K562 (cell line): ENCODE data around the gene BCL7C.

Experiments used
- BMI1 ChIP-seq: fragments of 150-350 bp; IDR thresholded peaks from 2 replicates; pipeline ENCODE4 v1.6.1; 2014; ENCODE audit warnings: low read length
- CREB1 ChIP-seq, 2 experiments: sonication (generic) in 1 of 2; formaldehyde crosslinking in 1 of 2; IDR thresholded peaks; 2 replicates each; pipeline versions ENCODE4 v1.6.1 to v1.8.0; 2012 to 2022; ENCODE audit warnings: inconsistent platforms in 1 of 2, mild to moderate bottlenecking in 1 of 2, missing genetic modification reagents in 1 of 2, moderate library complexity in 1 of 2
- ELF1 ChIP-seq: fragments of 200-800 bp; sonication (Bioruptor generic); IDR thresholded peaks from 2 replicates; pipeline ENCODE4 v1.6.1; 2016; ENCODE audit warnings: missing genetic modification characterization, missing compliant biosample characterization
- ESRRA ChIP-seq: fragments of 450-650 bp; IDR thresholded peaks from 2 replicates; pipeline ENCODE4 v1.6.1; 2014; ENCODE audit warnings: low read depth, mild to moderate bottlenecking, moderate library complexity, borderline replicate concordance
- KDM1A ChIP-seq, 2 experiments: fragments of 450-650 bp; IDR thresholded peaks; 2 replicates each; pipeline ENCODE4 v1.6.1; 2016; ENCODE audit warnings: mild to moderate bottlenecking in 2 of 2
- SMAD2 ChIP-seq: fragments of 150-350 bp; IDR thresholded peaks from 2 replicates; pipeline ENCODE4 v1.6.1; 2014; ENCODE audit warnings: low read depth, mild to moderate bottlenecking, low read length
- TRIM24 ChIP-seq, 2 experiments: fragments of 450-650 bp; IDR thresholded peaks; 2 replicates each; pipeline ENCODE4 v1.6.1; 2016
- XRCC5 ChIP-seq: fragments of 200-400 bp; formaldehyde crosslinking; IDR thresholded peaks from 2 replicates; pipeline ENCODE4 v1.6.1; 2017; ENCODE audit warnings: low read depth, mild to moderate bottlenecking, low read length
- ZBTB8A ChIP-seq: fragments of 450-650 bp; IDR thresholded peaks from 2 replicates; pipeline ENCODE4 v1.6.1; 2018; ENCODE audit warnings: mild to moderate bottlenecking, moderate library complexity; ENCODE audit not compliant: partially characterized antibody
- ZZZ3 ChIP-seq: fragments of 450-650 bp; IDR thresholded peaks from 2 replicates; pipeline ENCODE4 v1.6.1; 2016; ENCODE audit warnings: antibody characterized with exemption, mild to moderate bottlenecking, moderate library complexity
- TF ChIP-seq, protein P1 (sequence below), 3 experiments: IDR thresholded peaks in 2 of 3; conservative IDR thresholded peaks in 1 of 3; 2 replicates each; pipeline ENCODE4 v1.5.1; 2011 to 2012; ENCODE audit warnings: low read length in 3 of 3, mild to moderate bottlenecking in 3 of 3, control low read depth in 2 of 3, improper control_type of control experiment in 1 of 3, inconsistent platforms in 1 of 3, low read depth in 1 of 3, mixed read lengths in 1 of 3, moderate library complexity in 1 of 3; ENCODE audit not compliant: insufficient read depth in 2 of 3
- TF ChIP-seq, protein P2 (sequence below): sonication (generic); formaldehyde crosslinking; IDR thresholded peaks from 2 replicates; pipeline ENCODE4 v1.8.0; 2022; ENCODE audit warnings: missing genetic modification reagents, mild to moderate bottlenecking, borderline replicate concordance
- TF ChIP-seq, protein P3 (sequence below), 2 experiments: fragments of 450-650 bp in 1 of 2; sonication (generic) in 1 of 2; formaldehyde crosslinking; conservative IDR thresholded peaks; 2 replicates each; pipeline versions ENCODE4 v1.4.0 to v1.8.1; 2020 to 2022; ENCODE audit warnings: mild to moderate bottlenecking in 1 of 2, missing genetic modification reagents in 1 of 2
- TF ChIP-seq, protein P4 (sequence below): fragments of 450-650 bp; IDR thresholded peaks from 2 replicates; pipeline ENCODE4 v1.6.1; 2018; ENCODE audit not compliant: partially characterized antibody

DNA sequence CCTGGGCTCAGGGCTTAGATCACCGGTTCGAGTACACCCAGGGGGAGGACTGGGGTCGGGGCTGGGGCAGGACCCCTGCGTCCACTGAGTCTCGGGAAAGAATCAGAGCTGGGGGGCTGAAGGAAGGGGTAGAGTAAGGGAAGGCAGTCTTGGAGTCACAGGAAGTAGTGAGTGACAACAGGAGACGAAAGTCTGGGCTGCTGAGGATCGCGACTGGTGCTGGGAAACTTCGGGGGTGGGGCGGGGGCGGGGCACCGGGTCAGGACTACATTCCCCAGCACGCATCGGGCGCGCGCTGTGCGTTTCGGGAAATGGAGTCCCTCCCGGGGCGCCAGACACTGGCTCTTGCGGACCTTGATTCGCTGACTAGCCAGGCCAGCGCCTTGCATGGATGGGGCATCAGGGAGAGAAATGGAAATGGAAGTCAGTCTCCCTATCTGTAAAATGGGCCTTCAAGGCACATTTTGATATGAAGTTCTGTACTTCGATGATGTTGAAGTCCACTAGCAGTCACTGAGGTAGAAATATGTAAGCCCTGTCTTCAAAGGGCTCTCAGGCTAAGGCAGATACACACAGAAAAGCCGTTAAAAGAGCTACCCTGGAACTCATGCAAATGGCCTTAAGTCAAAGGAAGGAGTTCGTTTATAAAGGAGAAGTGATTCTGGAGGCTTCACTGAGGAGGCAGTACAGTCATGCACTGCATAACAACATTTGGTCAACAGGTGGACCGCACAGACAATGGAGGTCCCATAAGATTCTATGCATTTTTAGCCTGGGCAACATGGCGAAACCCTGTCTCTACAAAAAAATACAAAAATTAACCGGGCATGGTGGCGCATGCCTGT is 3.2 kb upstream of the BCL7C start:
- TF ChIP-seq XRCC5 (no peak), ZZZ3 (no peak), ZBTB8A (no peak), CREB1 (IDR thresholded peaks at IDR 0.05) (no peak), CREB1 (CRISPR knock-in tag; IDR thresholded peaks at IDR 0.05) (no peak), KDM1A (IDR thresholded peaks at IDR 0.05) (peak; percentile 37 to 70; a peak in 2 of 4 replicates), TRIM24 (IDR thresholded peaks at IDR 0.05) (no peak), BMI1 (no peak), ELF1 (tag) (peak; percentile 72; the same call in 1 of the 2 replicates), ESRRA (0 out of 2 replicates have a peak, but pooled peaks have one; percentile 33), SMAD2 (no peak)
- TF ChIP-seq, protein P1, sequence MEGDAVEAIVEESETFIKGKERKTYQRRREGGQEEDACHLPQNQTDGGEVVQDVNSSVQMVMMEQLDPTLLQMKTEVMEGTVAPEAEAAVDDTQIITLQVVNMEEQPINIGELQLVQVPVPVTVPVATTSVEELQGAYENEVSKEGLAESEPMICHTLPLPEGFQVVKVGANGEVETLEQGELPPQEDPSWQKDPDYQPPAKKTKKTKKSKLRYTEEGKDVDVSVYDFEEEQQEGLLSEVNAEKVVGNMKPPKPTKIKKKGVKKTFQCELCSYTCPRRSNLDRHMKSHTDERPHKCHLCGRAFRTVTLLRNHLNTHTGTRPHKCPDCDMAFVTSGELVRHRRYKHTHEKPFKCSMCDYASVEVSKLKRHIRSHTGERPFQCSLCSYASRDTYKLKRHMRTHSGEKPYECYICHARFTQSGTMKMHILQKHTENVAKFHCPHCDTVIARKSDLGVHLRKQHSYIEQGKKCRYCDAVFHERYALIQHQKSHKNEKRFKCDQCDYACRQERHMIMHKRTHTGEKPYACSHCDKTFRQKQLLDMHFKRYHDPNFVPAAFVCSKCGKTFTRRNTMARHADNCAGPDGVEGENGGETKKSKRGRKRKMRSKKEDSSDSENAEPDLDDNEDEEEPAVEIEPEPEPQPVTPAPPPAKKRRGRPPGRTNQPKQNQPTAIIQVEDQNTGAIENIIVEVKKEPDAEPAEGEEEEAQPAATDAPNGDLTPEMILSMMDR (IDR thresholded peaks at IDR 0.05 in 2 of 3, conservative IDR thresholded peaks at IDR 0.05 in 1 of 3; ENCODE audit: insufficient read depth in 2 of 3, low read depth in 1 of 3, low read length in 3 of 3) = no peak
- TF ChIP-seq, protein P2, sequence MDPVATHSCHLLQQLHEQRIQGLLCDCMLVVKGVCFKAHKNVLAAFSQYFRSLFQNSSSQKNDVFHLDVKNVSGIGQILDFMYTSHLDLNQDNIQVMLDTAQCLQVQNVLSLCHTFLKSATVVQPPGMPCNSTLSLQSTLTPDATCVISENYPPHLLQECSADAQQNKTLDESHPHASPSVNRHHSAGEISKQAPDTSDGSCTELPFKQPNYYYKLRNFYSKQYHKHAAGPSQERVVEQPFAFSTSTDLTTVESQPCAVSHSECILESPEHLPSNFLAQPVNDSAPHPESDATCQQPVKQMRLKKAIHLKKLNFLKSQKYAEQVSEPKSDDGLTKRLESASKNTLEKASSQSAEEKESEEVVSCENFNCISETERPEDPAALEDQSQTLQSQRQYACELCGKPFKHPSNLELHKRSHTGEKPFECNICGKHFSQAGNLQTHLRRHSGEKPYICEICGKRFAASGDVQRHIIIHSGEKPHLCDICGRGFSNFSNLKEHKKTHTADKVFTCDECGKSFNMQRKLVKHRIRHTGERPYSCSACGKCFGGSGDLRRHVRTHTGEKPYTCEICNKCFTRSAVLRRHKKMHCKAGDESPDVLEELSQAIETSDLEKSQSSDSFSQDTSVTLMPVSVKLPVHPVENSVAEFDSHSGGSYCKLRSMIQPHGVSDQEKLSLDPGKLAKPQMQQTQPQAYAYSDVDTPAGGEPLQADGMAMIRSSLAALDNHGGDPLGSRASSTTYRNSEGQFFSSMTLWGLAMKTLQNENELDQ (CRISPR knock-in tag) = no peak
- TF ChIP-seq, protein P3, sequence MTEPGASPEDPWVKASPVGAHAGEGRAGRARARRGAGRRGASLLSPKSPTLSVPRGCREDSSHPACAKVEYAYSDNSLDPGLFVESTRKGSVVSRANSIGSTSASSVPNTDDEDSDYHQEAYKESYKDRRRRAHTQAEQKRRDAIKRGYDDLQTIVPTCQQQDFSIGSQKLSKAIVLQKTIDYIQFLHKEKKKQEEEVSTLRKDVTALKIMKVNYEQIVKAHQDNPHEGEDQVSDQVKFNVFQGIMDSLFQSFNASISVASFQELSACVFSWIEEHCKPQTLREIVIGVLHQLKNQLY (CRISPR knock-in tag; conservative IDR thresholded peaks at IDR 0.05) = no peak
- TF ChIP-seq, protein P4, sequence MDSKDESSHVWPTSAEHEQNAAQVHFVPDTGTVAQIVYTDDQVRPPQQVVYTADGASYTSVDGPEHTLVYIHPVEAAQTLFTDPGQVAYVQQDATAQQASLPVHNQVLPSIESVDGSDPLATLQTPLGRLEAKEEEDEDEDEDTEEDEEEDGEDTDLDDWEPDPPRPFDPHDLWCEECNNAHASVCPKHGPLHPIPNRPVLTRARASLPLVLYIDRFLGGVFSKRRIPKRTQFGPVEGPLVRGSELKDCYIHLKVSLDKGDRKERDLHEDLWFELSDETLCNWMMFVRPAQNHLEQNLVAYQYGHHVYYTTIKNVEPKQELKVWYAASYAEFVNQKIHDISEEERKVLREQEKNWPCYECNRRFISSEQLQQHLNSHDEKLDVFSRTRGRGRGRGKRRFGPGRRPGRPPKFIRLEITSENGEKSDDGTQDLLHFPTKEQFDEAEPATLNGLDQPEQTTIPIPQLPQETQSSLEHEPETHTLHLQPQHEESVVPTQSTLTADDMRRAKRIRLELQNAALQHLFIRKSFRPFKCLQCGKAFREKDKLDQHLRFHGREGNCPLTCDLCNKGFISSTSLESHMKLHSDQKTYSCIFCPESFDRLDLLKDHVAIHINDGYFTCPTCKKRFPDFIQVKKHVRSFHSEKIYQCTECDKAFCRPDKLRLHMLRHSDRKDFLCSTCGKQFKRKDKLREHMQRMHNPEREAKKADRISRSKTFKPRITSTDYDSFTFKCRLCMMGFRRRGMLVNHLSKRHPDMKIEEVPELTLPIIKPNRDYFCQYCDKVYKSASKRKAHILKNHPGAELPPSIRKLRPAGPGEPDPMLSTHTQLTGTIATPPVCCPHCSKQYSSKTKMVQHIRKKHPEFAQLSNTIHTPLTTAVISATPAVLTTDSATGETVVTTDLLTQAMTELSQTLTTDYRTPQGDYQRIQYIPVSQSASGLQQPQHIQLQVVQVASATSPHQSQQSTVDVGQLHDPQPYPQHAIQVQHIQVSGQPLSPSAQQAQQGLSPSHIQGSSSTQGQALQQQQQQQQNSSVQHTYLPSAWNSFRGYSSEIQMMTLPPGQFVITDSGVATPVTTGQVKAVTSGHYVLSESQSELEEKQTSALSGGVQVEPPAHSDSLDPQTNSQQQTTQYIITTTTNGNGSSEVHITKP = no peak
